ENCODE data around the gene PMM2.

DNA sequence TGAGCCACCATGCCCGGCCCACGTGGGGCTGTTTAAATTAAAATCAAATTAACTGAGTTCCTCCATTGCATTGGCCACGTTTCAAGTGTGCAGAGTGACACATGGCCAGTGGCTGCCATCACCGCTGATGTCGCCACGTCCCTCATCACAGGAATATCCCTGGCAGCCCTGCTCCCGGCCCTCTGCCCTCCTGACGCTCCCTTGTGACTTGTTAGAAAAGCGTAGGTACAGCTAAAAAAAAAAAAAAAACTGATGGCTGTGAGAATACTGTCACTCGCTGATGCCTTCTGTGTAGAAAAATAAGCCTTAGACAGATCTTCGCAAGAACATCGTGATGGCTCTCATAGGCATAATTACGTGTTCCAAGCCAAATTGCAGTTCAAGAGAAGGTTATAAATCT is 49.5 kb downstream of the PMM2 start:
- TF ChIP-seq FOXP2 (optimal IDR thresholded peaks at IDR 0.05; ENCODE audit: control extremely low read depth, extremely low read length, insufficient read depth) = no peak
- TF ChIP-seq POLR2AphosphoS5 (IDR thresholded peaks at IDR 0.05; ENCODE audit: borderline replicate concordance, low read depth, low read length) = no peak
- TF ChIP-seq EZH2 (IDR thresholded peaks at IDR 0.05) = no peak

All from SK-N-MC (cell line).